GM12878 (cell line): ENCODE results near the gene LRP8. TPM values are rescaled to one million over a fixed set of nuclear protein-coding genes. Genes with fewer than 3 reads are reported as not detected.

Experiments
- CEBPZ ChIP-seq: fragments of 150-350 bp; IDR thresholded peaks from 2 replicates; pipeline ENCODE4 v1.6.1; 2016; ENCODE audit warnings: low read depth, low read length
- DPF2 ChIP-seq: fragments of 450-650 bp; IDR thresholded peaks from 2 replicates; pipeline ENCODE4 v1.6.1; 2017; ENCODE audit warnings: mild to moderate bottlenecking
- ESRRA ChIP-seq: IDR thresholded peaks from 2 replicates; pipeline ENCODE4 v1.6.1; 2012; ENCODE audit warnings: mild to moderate bottlenecking, low read length, improper control_type of control experiment
- KDM1A ChIP-seq: fragments of 200-600 bp; sonication (generic); IDR thresholded peaks from 2 replicates; pipeline ENCODE4 v1.6.1; 2016; ENCODE audit warnings: borderline replicate concordance
- NFXL1 ChIP-seq: fragments of 450-650 bp; IDR thresholded peaks from 2 replicates; pipeline ENCODE4 v1.6.1; 2017; ENCODE audit warnings: antibody characterized with exemption, mild to moderate bottlenecking, borderline replicate concordance
- NR2C2 ChIP-seq: IDR thresholded peaks from 2 replicates; pipeline ENCODE4 v1.6.1; 2011; ENCODE audit warnings: borderline replicate concordance, low read depth; ENCODE audit not compliant: control insufficient read depth, insufficient read length
- SMAD1 ChIP-seq: fragments of 450-650 bp; IDR thresholded peaks from 2 replicates; pipeline ENCODE4 v1.6.1; 2018; ENCODE audit warnings: mild to moderate bottlenecking, low read depth; ENCODE audit not compliant: partially characterized antibody
- STAT3 ChIP-seq: IDR thresholded peaks from 2 replicates; pipeline ENCODE4 v1.6.1; 2011; ENCODE audit warnings: low read depth, low read length, improper control_type of control experiment
- WRNIP1 ChIP-seq: IDR thresholded peaks from 2 replicates; pipeline ENCODE4 v1.6.1; 2011; ENCODE audit warnings: low read depth, low read length, improper control_type of control experiment, borderline replicate concordance
- polyA plus RNA-seq, 11 experiments: library from polyadenylated mRNA; depleted of rRNA in 4 of 11; unstranded in 6 of 11; stranded (reverse) in 5 of 11; fragments of >200 nt; fragmentation: Nextera tagmentation in 4 of 11; fragmentation: Illumina TruSeq in 1 of 11; extraction: Ambion mirVana in 4 of 11; extraction: Trizol in 1 of 11; gene quantifications; 1 replicate in 1 of 11; 2 replicates in 10 of 11; pipeline versions ENCODE4 v1.2.1 to v1.2.3, GENCODE V29; 2011 to 2016; ENCODE audit warnings: inconsistent platforms in 2 of 11, missing spikeins in 2 of 11, low read depth in 1 of 11
- total RNA-seq, 4 experiments: library from RNA; depleted of rRNA in 3 of 4; stranded (reverse); fragments of >200 nt in 3 of 4; fragmentation: Illumina TruSeq in 1 of 4; extraction: Trizol in 1 of 4; gene quantifications; 2 replicates each; pipeline versions ENCODE4 v1.2.1 to v1.2.3, GENCODE V29; 2013 to 2021
- TF ChIP-seq, protein P1 (sequence below): fragments of 450-650 bp; formaldehyde crosslinking; IDR thresholded peaks from 2 replicates; pipeline ENCODE4 v1.4.0; 2022; ENCODE audit warnings: mild to moderate bottlenecking, moderate library complexity
- TF ChIP-seq, protein P2 (sequence below): fragments of 450-650 bp; IDR thresholded peaks from 2 replicates; pipeline ENCODE4 v1.6.1; 2017; ENCODE audit warnings: mild to moderate bottlenecking, low read depth, inconsistent platforms; ENCODE audit not compliant: poor library complexity, severe bottlenecking
- TF ChIP-seq, protein P3 (sequence below): IDR thresholded peaks from 2 replicates; pipeline ENCODE4 v1.6.1; 2012; ENCODE audit warnings: improper control_type of control experiment, low read depth, low read length; ENCODE audit not compliant: insufficient replicate concordance

Gene LRP8
- total and polyA plus RNA-seq, 10 of the 15 experiments (the other 5 are each of a cell fraction or from before 2014, with no cell fraction given): 2.8 to 40.5 (median 22.3) TPM

DNA sequence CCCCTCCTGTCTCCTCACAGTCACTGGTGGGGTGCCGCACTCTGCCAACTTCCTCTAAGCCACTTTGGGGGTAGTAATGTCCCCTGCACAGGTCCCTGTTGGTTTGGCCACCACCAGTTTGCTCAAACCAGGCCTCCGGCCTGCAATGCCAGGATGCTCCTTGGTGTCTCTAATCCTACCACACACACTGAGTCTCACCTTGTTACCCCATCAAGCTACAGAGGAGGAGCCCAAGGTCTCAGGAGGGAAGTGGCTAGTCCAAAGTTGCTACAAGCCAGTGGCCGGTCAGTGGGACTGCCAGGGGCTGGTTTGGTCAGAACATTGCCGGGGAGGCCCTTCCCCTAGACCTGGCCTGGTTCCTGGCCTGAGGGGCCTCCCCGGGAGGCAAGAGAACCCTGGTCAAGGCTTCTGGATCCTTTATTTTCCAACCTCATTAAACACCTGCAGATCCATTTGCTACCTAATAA lies 21.5 kb upstream of the LRP8 start (continued):
- TF ChIP-seq, protein P1, sequence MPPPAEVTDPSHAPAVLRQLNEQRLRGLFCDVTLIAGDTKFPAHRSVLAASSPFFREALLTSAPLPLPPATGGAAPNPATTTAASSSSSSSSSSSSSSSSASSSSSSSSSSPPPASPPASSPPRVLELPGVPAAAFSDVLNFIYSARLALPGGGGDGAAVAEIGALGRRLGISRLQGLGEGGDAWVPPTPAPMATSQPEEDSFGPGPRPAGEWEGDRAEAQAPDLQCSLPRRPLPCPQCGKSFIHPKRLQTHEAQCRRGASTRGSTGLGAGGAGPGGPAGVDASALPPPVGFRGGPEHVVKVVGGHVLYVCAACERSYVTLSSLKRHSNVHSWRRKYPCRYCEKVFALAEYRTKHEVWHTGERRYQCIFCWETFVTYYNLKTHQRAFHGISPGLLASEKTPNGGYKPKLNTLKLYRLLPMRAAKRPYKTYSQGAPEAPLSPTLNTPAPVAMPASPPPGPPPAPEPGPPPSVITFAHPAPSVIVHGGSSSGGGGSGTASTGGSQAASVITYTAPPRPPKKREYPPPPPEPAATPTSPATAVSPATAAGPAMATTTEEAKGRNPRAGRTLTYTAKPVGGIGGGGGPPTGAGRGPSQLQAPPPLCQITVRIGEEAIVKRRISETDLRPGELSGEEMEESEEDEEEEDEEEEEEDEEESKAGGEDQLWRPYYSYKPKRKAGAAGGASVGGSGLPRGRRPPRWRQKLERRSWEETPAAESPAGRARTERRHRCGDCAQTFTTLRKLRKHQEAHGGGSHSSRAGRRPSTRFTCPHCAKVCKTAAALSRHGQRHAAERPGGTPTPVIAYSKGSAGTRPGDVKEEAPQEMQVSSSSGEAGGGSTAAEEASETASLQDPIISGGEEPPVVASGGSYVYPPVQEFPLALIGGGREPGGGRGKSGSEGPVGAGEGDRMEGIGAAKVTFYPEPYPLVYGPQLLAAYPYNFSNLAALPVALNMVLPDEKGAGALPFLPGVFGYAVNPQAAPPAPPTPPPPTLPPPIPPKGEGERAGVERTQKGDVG: no peak
- TF ChIP-seq KDM1A (no peak), STAT3 (no peak), WRNIP1 (no peak), SMAD1 (no peak), ESRRA (no peak), NR2C2 (no peak), NFXL1 (no peak), CEBPZ (no peak), DPF2 (no peak)
- TF ChIP-seq, protein P2, sequence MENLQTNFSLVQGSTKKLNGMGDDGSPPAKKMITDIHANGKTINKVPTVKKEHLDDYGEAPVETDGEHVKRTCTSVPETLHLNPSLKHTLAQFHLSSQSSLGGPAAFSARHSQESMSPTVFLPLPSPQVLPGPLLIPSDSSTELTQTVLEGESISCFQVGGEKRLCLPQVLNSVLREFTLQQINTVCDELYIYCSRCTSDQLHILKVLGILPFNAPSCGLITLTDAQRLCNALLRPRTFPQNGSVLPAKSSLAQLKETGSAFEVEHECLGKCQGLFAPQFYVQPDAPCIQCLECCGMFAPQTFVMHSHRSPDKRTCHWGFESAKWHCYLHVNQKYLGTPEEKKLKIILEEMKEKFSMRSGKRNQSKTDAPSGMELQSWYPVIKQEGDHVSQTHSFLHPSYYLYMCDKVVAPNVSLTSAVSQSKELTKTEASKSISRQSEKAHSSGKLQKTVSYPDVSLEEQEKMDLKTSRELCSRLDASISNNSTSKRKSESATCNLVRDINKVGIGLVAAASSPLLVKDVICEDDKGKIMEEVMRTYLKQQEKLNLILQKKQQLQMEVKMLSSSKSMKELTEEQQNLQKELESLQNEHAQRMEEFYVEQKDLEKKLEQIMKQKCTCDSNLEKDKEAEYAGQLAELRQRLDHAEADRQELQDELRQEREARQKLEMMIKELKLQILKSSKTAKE: no peak
- TF ChIP-seq, protein P3, sequence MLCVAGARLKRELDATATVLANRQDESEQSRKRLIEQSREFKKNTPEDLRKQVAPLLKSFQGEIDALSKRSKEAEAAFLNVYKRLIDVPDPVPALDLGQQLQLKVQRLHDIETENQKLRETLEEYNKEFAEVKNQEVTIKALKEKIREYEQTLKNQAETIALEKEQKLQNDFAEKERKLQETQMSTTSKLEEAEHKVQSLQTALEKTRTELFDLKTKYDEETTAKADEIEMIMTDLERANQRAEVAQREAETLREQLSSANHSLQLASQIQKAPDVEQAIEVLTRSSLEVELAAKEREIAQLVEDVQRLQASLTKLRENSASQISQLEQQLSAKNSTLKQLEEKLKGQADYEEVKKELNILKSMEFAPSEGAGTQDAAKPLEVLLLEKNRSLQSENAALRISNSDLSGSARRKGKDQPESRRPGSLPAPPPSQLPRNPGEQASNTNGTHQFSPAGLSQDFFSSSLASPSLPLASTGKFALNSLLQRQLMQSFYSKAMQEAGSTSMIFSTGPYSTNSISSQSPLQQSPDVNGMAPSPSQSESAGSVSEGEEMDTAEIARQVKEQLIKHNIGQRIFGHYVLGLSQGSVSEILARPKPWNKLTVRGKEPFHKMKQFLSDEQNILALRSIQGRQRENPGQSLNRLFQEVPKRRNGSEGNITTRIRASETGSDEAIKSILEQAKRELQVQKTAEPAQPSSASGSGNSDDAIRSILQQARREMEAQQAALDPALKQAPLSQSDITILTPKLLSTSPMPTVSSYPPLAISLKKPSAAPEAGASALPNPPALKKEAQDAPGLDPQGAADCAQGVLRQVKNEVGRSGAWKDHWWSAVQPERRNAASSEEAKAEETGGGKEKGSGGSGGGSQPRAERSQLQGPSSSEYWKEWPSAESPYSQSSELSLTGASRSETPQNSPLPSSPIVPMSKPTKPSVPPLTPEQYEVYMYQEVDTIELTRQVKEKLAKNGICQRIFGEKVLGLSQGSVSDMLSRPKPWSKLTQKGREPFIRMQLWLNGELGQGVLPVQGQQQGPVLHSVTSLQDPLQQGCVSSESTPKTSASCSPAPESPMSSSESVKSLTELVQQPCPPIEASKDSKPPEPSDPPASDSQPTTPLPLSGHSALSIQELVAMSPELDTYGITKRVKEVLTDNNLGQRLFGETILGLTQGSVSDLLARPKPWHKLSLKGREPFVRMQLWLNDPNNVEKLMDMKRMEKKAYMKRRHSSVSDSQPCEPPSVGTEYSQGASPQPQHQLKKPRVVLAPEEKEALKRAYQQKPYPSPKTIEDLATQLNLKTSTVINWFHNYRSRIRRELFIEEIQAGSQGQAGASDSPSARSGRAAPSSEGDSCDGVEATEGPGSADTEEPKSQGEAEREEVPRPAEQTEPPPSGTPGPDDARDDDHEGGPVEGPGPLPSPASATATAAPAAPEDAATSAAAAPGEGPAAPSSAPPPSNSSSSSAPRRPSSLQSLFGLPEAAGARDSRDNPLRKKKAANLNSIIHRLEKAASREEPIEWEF: no peak
